Smooth muscle cell of the pulmonary artery (primary cell): ENCODE data around the gene HYAL2. TPM values are rescaled to one million over a fixed set of nuclear protein-coding genes. Genes with fewer than 3 reads are reported as not detected.

Source experiments
- total RNA-seq: library from RNA; depleted of rRNA; stranded (reverse); fragments of >200 nt; gene quantifications from 2 replicates; pipeline ENCODE4 v1.2.3, GENCODE V29; 2014

Gene HYAL2
- total RNA-seq, 1 donor from 2014 or later = 64.6 TPM

Other genes with a start within 250 kb of the HYAL2 start
- gene RBM5, start 233.8 kb downstream of the HYAL2 start, total RNA-seq = 120 and 131 TPM in 2 replicates
- gene SEMA3F, start 167.4 kb downstream of the HYAL2 start, total RNA-seq = 18.6 and 31.0 TPM in 2 replicates
- not detected in 2 replicates for gene GNAT1, start 131.1 kb downstream of the HYAL2 start, total RNA-seq
- not detected in 2 replicates for gene SLC38A3, start 117.5 kb downstream of the HYAL2 start, total RNA-seq
- gene GNAI2, start 86.5 kb downstream of the HYAL2 start, total RNA-seq = 286 and 323 TPM in 2 replicates
- gene SEMA3B, start 53.6 kb downstream of the HYAL2 start, total RNA-seq = 17.2 and 25.6 TPM in 2 replicates
- not detected in 2 replicates for gene LSMEM2, start 43.7 kb downstream of the HYAL2 start, total RNA-seq
- 53.4 and 85.1 TPM in 2 replicates for gene IFRD2, start 30.3 kb downstream of the HYAL2 start, total RNA-seq
- 10.6 and 10.8 TPM in 2 replicates for gene HYAL3, start 23.3 kb downstream of the HYAL2 start, total RNA-seq
- 3.5 and 5.4 TPM in 2 replicates for gene NAA80, start 23.3 kb downstream of the HYAL2 start, total RNA-seq
- 0.89 and 2.5 TPM in 2 replicates for gene HYAL1, start 19.2 kb downstream of the HYAL2 start, total RNA-seq
- 14.5 and 18.3 TPM in 2 replicates for gene TUSC2, start 5.5 kb upstream of the HYAL2 start, total RNA-seq
- gene RASSF1, start 18.1 kb upstream of the HYAL2 start, total RNA-seq = 34.3 and 37.3 TPM in 2 replicates
- 0.91 and 1.1 TPM in 2 replicates for gene ZMYND10, start 23.0 kb upstream of the HYAL2 start, total RNA-seq
- gene NPRL2, start 28.0 kb upstream of the HYAL2 start, total RNA-seq = 18.4 and 20.1 TPM in 2 replicates
- gene CYB561D2, start 28.1 kb upstream of the HYAL2 start, total RNA-seq = 31.0 and 32.3 TPM in 2 replicates
- 53.0 and 54.7 TPM in 2 replicates for gene TMEM115, start 36.8 kb upstream of the HYAL2 start, total RNA-seq
- gene CACNA2D2, start 180.9 kb upstream of the HYAL2 start, total RNA-seq = 0.07 TPM in 2 replicates
- 24.4 and 30.9 TPM in 2 replicates for gene C3orf18, start 245.0 kb upstream of the HYAL2 start, total RNA-seq
- gene HEMK1, start 246.8 kb upstream of the HYAL2 start, total RNA-seq = 20.8 and 31.6 TPM in 2 replicates